Ammon's horn (tissue), 1 donor: ENCODE data around the gene CHMP3.

Source experiments
- DNase-seq: peaks from one replicate; pipeline ENCODE4 v3.0.0-alpha.2; 2016; ENCODE audit warnings: low spot score

Gene CHMP3

DNA sequence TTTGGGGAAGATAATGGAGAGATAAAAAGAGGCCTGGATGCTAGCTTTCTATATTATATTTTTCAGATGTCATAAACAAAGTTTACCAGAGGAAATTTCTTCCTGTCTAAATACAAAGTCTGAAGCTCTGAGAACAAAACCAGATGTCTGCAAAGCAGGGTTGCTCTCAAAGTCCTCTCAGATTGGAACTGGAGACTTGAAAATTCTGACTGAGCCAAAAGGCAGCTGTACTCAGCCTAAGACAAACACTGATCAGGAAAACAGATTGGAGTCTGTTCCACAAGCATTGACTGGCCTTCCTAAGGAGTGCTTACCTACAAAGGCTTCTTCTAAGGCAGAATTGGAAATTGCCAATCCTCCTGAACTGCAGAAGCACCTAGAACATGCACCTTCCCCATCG, 96.9 kb downstream of the CHMP3 start:
- no peak for DNase-seq

DNA sequence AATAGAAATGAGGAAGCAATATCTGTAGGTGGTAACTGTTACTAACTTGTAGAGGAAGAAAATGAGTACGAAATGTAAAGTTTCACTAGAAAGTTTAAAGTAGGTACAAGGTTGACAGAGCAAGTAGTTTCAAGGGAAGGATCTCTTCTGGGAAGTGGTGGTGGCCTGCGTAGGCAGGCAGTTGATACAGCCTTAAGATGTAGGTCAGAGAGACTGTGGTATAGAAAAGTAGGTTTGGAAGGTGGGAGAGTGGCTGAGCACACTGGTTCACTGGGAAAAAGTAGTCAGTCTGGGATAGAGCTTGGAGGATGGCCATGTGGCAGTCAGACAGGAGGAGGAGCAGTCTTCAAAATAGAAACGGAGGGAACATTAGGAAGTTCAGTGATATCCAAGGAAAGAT, 98.6 kb downstream of the CHMP3 start:
- DNase-seq, result peak; percentile 32

GRCh38 chr2:86461042-86461743, 102.0 kb downstream of the CHMP3 start:
- DNase-seq, result no peak

DNA sequence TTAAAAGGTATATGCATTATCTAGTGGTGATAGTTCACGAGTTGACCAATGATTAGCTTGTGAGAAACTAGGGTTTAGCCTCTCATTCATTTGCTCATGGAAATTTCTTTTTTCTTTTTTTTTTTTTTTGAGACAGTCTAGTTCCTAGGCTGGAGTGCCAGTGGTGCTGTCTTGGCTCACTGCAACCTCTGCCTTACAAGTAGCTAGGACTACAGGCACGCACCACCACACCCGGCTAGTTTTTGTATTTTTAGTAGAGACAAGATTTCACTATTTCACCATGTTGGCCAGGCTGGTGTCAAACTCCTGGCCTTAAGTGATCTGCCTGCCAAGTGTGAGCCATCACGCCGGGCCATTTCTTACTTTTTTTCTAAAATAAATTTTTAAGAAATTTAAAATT, 108.1 kb downstream of the CHMP3 start:
- DNase-seq, result no peak

GRCh38 chr2:86454238-86454637, 109.0 kb downstream of the CHMP3 start:
- no peak for DNase-seq

GRCh38 chr2:86453836-86454235, 109.4 kb downstream of the CHMP3 start:
- peak; percentile 56 for DNase-seq
